ENCODE measurements around the gene UGT2B10. TPM values are rescaled to one million over a fixed set of nuclear protein-coding genes. Genes with fewer than 3 reads are reported as not detected.
"Not testable (repeated sequence)": the region's sequence is repeated elsewhere in the genome, so short reads cannot be mapped to it uniquely, and the experiment has no call there.

Gene UGT2B10
- total and polyA plus RNA-seq, 2 of the 13 experiments (the other 11 are each of a cell fraction or from before 2014, with no cell fraction given) = 107 to 148 TPM

GRCh38 chr4:68818030-68818462 lies 2.3 kb downstream of the UGT2B10 start:
- peak; percentile 78 for DNase-seq (ENCODE audit: low spot score)
- Histone ChIP-seq H3K79me2 (ENCODE audit: insufficient read depth, low read length) (peaks cover 11% of the 10 kb centered on the region), H3K4me1 (ENCODE audit: insufficient read depth, low read length) (peaks cover 84% of the 10 kb centered on the region), H3K9ac (ENCODE audit: insufficient read depth, low read depth, low read length) (peak overlapping the region; percentile 34; the same call in 1 of the 2 replicates), H3K27ac (ENCODE audit: extremely low read length, insufficient read depth, low read length) (peak overlapping the region; percentile 97), H3K4me2 (ENCODE audit: low read depth, low read length) (peak overlapping the region; percentile 72), H3K4me3 (replicated peaks in 1 of 3; ENCODE audit: insufficient read depth in 1 of 3, low read depth in 2 of 3, low read length in 3 of 3) (peak overlapping the region in 2 of 3 experiments; percentile 49 to 65; a peak in 1 of 6 replicates)
- POLR2A ChIA-PET = interaction anchor here (0.9 to 3.2 kb wide), 7 partner anchors 47 to 243 kb away, joined by 3 to 33 read pairs (median 4); partner anchors contain the start of gene UGT2A3
- CTCF ChIA-PET (ENCODE audit: low intra/inter-chr PET ratio, low total read pairs); ATAC-seq; BruUV-seq (replicated peaks); H4K20me1 ChIP-seq (ENCODE audit: insufficient read depth, low read length); H3K9me3 ChIP-seq (ENCODE audit: low read length); H3K36me3 ChIP-seq (replicated peaks in 1 of 2; ENCODE audit: control insufficient read depth in 1 of 2, insufficient read depth in 2 of 2, low read length in 2 of 2); H3K27me3 ChIP-seq (ENCODE audit: control insufficient read depth in 1 of 2, insufficient read depth in 2 of 2, low read length in 2 of 2); H2AFZ ChIP-seq (ENCODE audit: low read length); FAIRE-seq; TF ChIP-seq FOXA1, SOX6 (IDR thresholded peaks at IDR 0.05): not testable (repeated sequence)
- in situ Hi-C loops (cut with HindIII; ENCODE audit: extremely low pct_ligation_motif_present, low pct_unique_long_range_greater_than_20kb) = loop anchor here (10.0 kb wide), 1 partner anchor 83 kb away; no protein-coding TSS in a partner anchor
- intact Hi-C loops (cut with micrococcal nuclease; ENCODE audit: unreplicated experiment) = loop anchor here (5.0 to 10.0 kb wide), 4 partner anchors 134 to 321 kb away; partner anchors contain the start of gene UGT2A3
- WGBS (ENCODE audit: low lambda C conversion rate) = 5% methylated on average over 3 of the region's 3 CpGs
- TF ChIP-seq SIX4 (CRISPR knock-in tag; IDR thresholded peaks at IDR 0.05) (peak; percentile 97), ZGPAT (CRISPR knock-in tag; IDR thresholded peaks at IDR 0.05) (peak; percentile 75), ISL2 (CRISPR knock-in tag; IDR thresholded peaks at IDR 0.05) (peak; percentile 75; the same call in 1 of the 2 replicates), MBD4 (IDR thresholded peaks at IDR 0.05; ENCODE audit: borderline replicate concordance, low read length) (0 out of 2 replicates have a peak, but pooled peaks have one; percentile 33), HOMEZ (CRISPR knock-in tag; IDR thresholded peaks at IDR 0.05; ENCODE audit: low read depth) (peak; percentile 90; the same call in 1 of the 2 replicates), FOXP4 (CRISPR knock-in tag; IDR thresholded peaks at IDR 0.05) (peak; percentile 76), GATAD2A (CRISPR knock-in tag; IDR thresholded peaks at IDR 0.05) (peak; percentile 92), ELF3 (CRISPR knock-in tag; IDR thresholded peaks at IDR 0.05) (peak; percentile 66; the same call in 1 of the 2 replicates), NR2F6 (IDR thresholded peaks at IDR 0.05) (0 out of 2 replicates have a peak, but pooled peaks have one; percentile 36), NR2F6 (CRISPR knock-in tag; IDR thresholded peaks at IDR 0.05) (peak; percentile 30; the same call in 1 of the 2 replicates), ZSCAN9 (CRISPR knock-in tag; IDR thresholded peaks at IDR 0.05; ENCODE audit: borderline replicate concordance) (peak; percentile 89), FOXA1 (CRISPR knock-in tag; IDR thresholded peaks at IDR 0.05) (peak; percentile 66), TEAD3 (CRISPR knock-in tag; optimal IDR thresholded peaks at IDR 0.05; ENCODE audit: borderline replicate concordance) (peak; percentile 55), SP5 (CRISPR knock-in tag; IDR thresholded peaks at IDR 0.05; ENCODE audit: borderline replicate concordance, low read depth) (peak; percentile 71), SOX6 (CRISPR knock-in tag; IDR thresholded peaks at IDR 0.05) (peak; percentile 85), ZMYM4 (CRISPR knock-in tag; IDR thresholded peaks at IDR 0.05) (peak; percentile 46; the same call in 1 of the 2 replicates), HMG20A (CRISPR knock-in tag; IDR thresholded peaks at IDR 0.05; ENCODE audit: borderline replicate concordance) (peak; percentile 68; the same call in 1 of the 2 replicates), HDAC2 (CRISPR knock-in tag; IDR thresholded peaks at IDR 0.05) (0 out of 2 replicates have a peak, but pooled peaks have one; percentile 26), NFIC (IDR thresholded peaks at IDR 0.05; ENCODE audit: low read length) (peak; percentile 53), MIXL1 (CRISPR knock-in tag; IDR thresholded peaks at IDR 0.05) (peak; percentile 30; the same call in 1 of the 2 replicates), DRAP1 (CRISPR knock-in tag; IDR thresholded peaks at IDR 0.05) (0 out of 2 replicates have a peak, but pooled peaks have one; percentile 44), FOXK1 (CRISPR knock-in tag; IDR thresholded peaks at IDR 0.05; ENCODE audit: borderline replicate concordance, low read depth) (peak; percentile 48; the same call in 1 of the 2 replicates)
